Activated naive CD4-positive, alpha-beta T cell treated with anti-CD3 and anti-CD28 coated beads, Interleukin-2, amount 50 U/mL, for 16 hours (primary cell): ENCODE data around the gene CTU2.

ENCODE experiments used
- DNase-seq: peaks from one replicate; pipeline ENCODE4 v3.0.0-alpha.2; 2020

The CTU2 gene

DNA sequence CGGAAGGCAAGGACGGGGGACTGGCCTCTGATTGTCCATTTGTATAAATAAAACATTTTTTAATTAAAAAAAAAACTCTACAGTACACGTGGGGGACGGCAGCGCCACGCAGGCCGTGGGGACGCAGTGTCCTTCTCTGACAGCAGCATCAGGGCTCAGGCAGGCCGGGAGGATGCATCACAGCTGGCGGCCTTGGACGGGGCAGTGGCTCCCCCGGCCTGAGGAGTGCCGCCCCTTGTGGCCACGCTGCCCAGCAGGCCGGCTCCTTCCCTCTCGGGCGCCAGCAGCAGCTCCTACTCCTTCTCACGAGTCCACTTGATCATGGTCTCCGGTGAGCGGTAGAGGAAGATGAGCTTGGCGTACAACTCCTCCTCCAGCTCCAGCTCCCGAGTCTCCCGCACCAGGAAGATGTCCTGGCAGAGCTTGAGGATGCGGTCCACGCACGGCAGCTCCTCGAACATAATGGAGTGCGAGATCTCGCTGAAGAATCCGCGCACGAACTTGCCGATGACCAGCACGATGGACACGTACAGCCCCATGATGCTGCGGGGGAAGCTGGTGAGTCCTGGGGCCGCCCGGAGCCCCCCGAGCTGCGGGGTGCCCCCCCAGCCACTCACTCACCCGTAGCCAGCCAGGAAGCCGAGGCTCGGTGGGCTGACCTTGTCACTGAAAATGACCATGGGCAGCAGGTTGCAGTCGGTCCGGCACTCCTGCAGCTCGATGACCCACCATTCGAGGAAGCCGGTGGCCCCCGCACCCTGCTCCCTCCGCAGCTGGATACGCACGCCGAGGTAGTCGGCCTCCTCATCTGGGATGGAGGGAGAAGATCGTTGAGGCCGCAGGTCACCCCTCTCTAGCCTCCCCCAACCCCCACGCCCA is 9.2 kb downstream of the CTU2 start:
- DNase-seq: no peak

DNA sequence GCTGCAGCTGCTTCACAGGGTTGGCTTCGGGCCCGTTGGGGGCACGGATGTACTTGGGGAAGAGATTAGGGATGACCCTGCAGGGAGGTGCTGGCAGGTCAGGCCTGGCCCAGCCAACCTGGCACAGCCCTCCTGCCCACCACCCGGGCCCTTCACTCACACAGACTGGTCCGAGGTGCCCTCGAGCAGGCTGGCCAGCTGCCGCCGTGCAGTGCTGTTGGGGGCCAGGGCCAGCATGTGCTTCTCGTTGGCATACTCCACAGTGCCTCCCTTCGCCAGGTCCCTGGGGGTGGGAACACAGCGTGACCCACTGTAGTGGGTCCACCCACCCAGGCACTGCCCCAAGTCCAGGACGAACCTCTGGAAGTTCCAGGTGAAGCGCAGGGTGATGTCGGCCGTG is 9.9 kb downstream of the CTU2 start:
- no peak for DNase-seq

DNA sequence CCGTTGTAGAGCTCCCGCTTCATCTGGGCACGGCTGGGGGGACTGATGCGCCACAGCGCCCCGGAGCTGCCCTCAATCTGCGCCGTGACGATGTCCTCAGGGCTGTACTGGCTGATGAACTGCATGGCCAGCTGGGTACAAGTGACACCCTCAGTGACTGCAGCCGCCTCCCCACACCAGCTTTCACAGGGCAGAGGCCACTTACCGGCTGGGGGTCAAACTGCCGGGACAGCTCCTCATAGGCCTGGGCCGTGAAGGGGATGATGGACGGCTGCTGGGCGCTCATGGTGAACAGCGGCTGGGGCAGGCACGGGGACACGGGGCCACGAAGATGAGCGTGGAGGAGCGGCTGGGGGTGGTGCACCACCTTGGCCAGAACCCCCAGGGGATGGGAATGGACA is 10.3 kb downstream of the CTU2 start:
- DNase-seq: no peak

DNA sequence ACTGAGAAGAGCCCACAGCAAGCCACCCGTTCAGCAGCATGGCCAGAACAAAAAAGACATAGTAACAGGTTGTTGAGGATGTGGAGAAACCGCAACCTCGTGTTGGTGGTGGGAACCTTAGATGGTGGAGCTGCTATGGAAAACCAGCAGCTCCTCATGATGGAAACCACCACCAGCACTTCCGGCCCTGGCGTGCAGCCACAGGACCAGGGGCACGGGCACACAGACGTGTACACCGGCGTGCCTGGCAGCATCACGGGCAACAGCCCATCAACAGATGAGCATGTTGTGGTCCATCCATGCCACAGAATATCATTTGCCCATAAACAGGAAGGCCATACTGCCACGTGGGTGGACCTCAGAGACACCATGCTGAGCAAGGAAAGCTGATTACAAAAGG is 11.9 kb downstream of the CTU2 start:
- no peak for DNase-seq

DNA sequence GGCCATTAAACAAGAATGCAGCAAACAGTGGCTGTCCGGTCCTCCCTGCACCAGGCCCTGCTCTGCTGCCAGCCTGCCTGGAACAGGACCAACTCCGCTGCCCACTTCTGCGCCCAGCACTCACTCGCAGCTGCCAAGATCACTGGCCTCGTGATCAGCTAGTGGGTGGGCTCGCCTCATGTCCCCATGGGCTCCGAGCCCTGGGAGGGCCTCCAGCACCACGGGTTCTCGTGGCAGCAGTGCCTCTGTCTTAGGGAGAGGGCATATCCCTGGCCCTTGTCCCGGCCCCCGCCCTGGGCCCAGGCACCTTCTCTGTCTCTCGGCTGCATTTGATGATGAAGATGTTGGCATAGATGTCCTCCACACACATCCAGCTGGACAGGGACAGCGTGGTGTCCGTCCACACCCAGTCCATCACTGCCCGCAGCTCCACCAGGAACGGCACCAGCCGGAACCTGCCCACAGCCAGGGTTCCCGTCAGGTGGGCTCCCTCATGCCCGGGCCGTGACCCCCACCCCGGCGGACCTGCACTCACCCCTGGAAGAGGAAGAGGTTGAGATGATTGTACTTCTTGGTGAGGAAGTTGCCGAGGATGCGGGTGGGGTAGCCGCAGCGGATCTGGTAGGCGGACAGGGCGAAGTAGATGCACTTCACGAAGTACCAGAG is 13.1 kb downstream of the CTU2 start:
- no peak for DNase-seq

DNA sequence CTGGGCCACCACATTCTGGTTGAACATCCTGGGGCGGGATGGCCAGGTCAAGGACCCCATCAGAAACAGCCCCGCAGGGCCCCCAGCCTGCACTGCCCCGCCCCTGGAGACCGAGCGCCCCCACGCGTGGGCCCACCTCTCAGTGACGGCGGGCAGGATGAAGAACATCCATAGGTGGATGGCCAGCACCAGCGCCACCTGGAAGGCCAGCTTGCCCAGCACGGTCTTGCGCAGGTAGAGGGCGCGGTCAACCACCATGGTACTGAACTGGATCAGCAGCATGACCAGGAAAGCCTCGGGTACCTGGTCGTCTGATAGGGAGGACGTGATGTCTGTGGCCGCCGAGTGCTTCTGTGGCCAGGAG is 13.6 kb downstream of the CTU2 start:
- DNase-seq: no peak

DNA sequence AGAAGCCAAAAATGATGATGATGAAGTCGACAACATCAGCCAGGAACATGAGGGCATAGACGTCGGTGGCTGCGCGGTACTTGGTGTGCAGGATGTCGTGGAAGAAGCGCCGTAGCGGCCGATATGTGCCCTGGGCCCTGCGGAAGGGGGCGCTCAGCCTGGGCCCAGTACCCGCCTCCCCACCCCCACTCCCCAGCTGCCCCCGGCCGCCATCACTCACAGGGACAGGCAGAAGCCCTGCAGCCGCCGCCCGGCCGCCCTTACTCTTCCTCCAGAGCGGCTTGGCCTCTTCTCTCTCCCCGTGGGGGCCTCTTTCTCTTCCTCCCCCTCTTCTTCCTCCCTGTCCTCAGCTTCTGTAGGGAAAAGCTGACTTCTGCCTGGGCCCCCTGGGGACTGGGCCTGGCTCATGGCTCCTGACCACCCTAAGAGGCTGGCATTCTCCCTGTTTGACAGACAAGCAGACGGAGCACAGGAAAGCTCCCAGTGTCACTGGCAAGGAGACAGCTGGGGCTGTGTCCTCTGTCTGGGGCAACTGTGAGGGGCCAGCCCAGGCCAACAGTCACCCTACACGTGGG is 14.2 kb downstream of the CTU2 start:
- no peak for DNase-seq

DNA sequence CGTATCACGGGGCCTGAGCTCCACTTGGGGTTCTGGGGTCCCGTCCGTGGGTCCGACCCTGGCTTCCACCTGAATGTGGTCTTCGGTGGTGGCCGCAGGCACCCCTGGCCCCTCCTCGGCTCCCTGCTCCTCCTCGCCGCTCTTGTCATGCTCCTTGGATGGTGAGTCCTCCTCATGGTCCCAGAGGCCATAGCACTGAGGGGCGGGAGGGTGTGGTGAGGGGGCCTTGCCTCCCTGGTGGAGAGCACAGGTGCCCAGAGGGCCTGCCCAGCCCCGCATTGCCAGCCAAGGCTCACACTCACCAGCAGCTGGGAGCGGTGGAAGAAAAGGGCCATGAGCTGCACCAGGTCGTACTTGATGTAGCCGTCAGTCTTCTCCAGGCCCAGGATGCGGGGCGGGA is 14.9 kb downstream of the CTU2 start:
- no peak for DNase-seq

DNA sequence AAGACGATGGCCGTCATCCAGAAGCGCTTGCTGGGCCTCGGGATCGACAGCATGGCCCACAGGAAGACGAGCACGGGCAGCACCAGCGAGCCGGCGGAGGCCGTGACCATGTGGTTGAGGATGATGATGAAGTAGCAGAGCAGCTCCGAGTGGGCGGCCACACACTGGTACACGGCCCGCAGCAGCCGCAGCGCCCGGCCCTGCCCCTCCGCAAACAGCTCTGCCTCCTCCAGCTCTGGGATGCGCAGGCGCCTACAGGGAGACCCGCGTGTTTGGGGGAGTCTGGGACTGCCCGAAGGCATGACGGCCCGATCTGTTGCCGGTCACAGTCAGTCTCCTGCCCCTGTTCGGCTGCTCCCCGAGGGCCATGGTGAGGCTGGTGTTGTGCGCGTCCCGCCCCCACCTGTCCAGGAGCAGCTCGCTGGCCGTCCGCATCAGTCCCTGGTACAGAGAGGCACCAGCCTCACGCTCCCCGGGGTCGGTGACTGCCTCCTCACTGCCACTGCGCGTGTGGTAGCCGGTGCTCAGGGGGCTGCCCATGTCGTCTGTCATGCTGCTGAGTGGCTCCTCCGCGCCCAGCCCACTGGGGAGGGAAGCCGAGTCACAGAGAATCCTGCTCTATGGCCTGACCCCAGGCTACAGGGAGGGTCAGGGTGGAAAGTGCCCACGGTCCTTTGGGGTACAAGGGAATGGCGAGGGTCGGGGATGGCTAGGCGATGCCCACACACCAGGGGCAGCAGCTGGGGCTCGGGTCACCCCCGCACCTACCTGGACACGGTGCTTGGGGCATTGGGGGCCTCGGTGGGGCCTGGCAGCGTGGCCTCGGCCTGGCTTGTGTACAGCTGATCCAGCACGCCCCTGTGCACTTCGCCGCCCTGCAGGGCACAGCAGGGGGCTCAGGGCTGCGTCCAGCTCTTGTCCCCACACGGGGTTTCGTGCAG is 15.8 kb downstream of the CTU2 start:
- DNase-seq: no peak

DNA sequence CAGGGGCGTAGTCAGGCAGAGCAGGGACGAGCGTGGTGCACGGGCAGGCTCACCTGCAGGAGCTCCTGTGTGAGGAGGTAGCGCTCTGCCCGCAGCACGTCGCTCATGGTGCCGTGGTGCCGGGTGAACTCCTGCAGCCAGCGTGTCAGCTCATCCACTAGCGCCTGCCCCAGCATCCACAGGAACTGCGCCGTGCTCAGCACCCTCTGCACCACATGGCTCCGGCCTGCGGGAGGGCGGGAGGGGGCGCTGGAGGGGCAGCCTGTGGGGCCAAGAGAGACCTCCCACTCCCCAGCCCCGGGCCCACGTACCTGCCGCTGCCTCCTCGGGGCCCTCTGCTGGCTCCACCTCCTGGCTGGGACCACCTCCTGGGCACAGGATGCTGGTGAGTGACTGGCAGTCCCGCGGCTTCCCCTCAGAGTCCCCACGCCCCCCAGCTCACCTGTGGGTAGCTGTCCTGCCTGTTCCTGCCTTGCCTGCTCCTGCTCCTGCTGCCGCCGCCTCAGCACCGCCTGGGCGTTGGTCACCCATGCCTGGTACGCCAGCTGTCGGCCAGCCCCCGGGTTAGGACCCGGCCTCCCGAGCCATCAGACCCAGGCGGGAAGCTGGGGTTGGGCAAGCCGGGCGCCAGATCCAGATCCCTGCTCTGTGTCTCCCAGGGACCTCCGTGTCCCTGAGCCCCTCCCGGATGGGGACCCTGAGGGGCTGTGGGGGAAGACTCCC is 16.6 kb downstream of the CTU2 start:
- DNase-seq: no peak

DNA sequence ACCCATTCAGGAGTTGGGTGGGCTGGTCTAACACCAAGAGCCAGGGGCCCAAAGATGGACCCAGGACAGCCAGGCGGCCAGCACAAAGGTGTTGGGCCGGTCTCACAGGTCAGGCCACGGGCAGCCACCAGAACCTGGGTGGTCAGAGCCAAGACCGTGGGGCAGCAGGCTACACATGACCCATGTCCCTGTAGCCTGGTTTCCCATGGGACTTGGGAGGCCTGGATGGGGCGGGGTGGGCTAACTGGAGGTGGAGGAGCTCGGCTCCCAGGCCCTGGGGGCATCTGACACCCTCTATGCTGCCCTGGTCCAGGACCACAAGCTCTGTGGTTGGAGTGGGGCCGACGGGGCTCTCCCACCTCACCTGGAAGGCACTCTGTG is 17.2 kb downstream of the CTU2 start:
- DNase-seq: no peak

DNA sequence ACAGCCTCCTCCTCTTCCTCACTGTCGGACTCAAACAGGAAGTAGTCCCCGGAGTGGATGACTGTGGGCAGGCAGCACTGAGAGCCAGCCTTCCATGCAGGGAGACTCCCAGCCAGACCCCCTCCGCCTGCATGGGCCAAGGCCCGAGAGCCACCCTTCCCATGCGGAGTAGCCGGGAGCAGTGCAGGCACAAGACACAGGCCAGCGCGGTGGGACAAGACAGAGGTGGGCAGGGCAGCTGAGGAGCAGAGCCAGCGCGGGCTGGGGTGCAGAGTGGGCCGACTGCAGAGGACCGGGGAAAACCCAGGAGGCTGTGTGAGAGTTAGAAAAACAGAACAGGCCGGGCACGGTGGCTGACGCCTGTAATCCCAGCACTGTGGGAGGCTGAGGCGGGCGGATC is 17.6 kb downstream of the CTU2 start:
- no peak for DNase-seq

DNA sequence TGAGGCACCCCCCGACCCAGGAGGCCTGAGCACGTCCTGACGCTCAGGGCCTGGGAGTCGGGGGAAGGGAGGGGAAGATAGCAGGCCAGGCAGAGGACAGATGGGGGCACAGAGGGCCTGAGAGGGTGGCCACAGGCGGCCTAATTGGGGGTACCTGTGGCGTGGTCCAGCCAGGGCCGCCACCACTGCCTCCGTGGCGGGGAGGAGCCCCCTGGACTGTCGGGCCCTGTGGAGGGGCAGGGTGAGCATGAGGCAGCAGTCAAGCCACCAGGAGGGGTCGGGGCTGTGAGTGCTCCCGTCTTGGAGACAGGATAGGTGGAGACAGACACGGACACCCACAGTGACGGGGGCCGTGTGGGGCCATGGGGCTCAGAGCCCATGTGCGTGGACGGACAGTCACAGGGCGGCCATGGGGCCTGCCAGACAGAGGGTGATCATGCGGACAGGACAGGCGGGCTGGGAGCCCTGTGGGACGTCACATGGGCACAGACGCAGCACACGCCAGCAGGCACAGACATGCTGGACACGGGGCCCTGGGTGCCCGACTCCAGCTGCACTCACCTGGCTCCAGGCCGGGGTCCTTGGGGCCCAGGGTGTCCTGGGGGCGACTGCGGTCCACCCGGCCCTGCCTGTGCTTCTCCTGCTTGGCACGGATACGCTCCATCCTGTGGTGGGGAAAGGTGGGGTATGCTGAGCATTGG is 18.7 kb downstream of the CTU2 start:
- no peak for DNase-seq

DNA sequence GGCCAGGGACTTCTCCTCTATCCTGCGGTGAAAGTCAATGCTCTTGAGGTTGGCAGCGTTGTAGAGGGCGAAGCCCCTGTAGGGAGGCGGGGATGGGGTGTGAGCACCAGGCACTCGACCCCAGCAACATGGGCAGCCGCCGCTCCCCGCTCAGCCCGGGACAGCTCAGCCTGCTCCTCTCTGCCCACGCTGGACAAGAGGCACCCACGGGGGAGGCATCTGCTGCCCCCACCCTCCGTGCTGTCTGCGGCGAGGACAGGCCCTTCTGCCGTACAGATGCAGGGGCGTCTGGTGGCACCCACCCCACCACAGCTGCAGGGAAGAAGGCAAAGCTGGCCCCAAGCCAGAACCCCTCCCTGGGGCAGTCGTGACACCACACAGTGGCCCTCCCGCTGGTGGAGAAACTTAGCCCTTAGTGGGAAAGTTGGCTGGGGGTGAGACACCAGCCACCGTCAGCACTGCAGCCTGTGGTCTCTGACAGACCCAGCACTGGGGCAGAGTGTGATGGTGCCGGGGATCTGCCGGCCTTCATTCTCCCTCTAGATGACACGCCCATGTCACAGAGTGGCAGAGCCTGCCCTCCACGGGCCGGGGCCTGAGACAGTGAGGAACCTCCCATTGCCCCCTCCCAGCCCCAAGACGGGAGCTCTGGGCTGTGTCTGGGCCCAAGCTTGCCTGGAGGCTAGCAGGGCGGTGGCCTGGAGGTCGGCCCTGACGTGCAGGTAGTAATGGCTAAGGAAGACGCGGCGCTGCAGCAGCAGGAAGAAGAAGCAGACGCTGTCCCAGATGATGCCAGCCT is 19.5 kb downstream of the CTU2 start:
- DNase-seq: no peak

DNA sequence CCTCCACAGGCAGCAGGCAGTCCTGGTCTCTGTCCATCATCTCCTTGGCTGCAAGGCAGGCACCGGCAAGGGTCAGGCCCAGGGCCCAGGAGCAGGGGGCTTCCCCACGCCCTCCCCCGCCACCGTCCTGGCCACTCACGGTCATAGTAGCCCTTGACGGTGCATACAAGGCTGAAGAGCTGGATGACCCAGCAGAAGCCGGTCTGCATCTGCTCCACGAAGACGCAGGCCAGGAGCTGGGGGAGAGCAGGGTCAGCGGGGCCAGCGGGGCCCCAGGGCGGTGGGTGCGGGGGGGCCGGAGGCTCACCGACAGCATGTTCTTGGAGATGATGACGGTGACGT is 20.1 kb downstream of the CTU2 start:
- DNase-seq: no peak

DNA sequence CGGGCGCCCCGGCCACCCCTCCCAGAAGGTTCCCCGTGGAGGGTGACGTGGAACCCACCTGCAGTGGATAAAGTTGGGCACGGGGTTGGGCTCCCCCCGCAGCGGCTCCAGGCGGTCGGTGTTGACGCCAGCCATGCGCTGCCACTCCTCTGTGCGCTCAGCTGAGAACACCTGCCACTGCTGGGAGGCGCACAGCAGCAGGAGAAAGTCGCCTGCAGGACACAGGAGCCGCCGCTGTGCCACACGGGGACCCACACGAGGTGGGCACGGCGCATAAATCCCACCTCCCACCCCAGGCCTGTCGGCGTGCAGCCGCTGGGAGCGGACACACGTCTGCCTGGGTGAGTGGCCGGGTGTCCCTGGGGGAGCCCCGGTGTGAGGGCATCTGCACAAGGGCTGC is 20.7 kb downstream of the CTU2 start:
- no peak for DNase-seq

DNA sequence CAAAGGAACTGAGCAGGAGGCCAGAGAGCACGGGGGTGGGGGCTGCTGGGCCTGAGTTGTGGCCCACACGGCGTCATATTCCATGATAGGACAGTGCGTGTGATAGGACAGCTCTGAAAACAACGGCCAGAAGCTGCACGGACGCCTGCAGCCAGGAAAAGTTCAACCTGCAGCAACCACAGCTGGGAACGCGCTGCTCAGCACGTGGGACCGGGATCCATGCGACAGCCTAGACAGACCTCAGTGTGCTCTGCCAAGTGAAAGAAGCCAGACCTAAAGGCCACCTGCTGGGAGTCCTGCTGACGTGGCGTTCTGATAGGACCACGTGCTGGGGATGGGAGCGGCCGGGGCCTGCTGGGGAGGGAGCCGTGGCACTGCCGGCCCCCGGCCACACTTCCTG is 21.6 kb downstream of the CTU2 start:
- DNase-seq: no peak

DNA sequence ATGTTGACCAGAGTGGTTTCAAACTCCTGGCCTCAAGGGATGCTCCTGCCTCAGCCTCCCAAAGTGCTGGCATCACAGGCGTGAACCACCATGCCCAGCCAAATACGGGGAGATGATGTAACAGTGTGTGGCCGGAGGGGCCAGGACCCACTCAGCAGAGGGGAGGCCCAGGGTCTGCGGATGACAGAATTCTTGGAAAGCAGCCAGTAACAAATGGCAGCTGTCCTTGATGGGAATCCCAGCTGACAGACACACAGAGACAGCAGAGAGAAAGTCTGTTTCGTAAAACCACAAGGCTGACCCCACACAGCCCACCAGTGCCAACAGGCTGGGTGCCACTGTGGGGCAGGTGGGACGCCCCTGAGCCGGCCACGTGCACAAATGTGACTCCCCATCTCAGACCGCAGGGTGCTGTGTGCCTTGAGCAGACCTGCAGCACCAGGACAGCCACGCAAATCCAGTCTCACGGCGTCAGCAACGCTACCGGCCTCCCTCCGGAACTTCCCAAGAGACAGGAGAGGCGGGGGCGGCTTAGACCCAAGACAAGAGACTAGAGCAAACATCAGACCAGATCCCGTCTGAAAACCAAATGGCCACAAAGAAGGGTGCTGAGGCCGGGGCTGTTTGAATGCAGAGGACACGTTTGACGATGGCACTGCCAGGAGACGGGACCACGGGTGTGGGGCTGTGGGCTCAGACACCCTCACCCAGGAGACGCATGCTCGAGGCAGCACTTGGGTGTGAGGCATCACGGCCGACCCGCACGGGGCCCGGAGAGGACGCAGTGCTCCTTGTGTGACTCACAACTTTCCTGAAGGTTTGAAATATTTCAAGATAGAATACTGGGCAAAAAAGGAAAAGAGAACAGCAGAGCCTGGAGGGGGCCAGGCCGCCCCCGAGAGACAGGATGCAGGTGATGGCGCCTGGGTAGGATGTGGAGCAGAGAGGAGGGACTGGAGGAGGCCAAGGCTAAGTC is 24.6 kb downstream of the CTU2 start:
- no peak for DNase-seq

DNA sequence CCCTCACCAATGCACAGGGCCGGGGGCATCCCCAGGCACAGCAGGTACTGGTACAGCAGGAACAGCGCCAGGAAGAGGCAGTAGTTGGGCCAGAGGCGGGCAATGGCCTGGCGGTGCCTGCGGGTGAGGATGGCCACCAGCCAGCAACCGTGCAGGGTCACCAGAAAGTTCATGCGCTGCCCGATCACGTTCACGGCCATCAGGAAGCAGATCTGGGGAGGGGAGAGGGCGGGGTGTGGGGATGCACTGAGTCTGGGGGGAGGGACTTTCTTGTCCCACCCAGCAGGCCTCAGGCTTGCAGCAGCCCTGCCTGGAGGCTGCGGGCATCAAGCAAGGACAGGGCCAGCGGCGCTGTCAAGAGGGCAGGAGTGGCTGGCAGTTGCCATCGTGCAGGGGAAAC is 25.4 kb downstream of the CTU2 start:
- DNase-seq: no peak
